ENCODE results near the gene MAP3K15.

Gene MAP3K15, protein sequence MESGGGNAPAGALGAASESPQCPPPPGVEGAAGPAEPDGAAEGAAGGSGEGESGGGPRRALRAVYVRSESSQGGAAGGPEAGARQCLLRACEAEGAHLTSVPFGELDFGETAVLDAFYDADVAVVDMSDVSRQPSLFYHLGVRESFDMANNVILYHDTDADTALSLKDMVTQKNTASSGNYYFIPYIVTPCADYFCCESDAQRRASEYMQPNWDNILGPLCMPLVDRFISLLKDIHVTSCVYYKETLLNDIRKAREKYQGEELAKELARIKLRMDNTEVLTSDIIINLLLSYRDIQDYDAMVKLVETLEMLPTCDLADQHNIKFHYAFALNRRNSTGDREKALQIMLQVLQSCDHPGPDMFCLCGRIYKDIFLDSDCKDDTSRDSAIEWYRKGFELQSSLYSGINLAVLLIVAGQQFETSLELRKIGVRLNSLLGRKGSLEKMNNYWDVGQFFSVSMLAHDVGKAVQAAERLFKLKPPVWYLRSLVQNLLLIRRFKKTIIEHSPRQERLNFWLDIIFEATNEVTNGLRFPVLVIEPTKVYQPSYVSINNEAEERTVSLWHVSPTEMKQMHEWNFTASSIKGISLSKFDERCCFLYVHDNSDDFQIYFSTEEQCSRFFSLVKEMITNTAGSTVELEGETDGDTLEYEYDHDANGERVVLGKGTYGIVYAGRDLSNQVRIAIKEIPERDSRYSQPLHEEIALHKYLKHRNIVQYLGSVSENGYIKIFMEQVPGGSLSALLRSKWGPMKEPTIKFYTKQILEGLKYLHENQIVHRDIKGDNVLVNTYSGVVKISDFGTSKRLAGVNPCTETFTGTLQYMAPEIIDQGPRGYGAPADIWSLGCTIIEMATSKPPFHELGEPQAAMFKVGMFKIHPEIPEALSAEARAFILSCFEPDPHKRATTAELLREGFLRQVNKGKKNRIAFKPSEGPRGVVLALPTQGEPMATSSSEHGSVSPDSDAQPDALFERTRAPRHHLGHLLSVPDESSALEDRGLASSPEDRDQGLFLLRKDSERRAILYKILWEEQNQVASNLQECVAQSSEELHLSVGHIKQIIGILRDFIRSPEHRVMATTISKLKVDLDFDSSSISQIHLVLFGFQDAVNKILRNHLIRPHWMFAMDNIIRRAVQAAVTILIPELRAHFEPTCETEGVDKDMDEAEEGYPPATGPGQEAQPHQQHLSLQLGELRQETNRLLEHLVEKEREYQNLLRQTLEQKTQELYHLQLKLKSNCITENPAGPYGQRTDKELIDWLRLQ (N-terminal part only)

DNA sequence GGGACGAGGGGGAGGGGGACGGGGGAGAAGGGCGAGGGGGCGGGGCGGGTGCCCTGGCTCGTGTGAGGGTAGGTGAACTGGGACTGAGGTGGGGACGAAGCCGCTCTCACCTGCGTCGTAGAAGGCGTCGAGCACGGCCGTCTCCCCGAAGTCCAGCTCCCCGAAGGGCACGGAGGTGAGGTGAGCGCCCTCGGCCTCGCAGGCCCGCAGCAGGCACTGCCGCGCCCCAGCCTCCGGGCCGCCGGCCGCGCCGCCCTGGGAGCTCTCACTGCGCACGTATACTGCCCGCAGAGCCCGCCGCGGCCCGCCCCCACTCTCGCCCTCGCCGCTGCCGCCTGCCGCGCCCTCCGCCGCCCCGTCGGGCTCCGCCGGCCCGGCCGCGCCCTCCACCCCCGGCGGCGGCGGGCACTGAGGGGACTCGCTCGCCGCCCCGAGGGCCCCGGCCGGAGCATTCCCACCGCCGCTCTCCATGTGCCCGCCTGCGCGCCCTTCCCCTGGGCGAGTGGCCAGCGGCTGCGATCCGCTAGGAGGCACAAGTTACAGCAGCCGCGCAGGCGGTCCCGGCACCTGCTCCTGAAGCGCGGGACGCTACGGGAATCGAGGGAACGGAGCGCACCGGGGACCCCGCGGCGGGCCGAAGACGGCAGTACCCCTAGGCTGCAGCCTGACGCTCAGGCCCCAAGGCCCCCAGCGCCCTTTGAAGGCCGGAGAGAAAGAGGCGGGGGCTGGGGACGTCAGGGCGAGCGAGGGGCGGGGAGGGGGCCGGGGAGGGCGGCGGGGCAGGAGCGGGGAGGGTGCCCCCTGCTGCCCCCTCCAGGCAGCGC lies at the start of gene MAP3K15:
MAP3K15 (minus strand) TSS at position 718 of the 824 bp plus-strand sequence; CDS start at position 471, 247 bp downstream.
- DNase-seq, result peak; percentile 6

DNA sequence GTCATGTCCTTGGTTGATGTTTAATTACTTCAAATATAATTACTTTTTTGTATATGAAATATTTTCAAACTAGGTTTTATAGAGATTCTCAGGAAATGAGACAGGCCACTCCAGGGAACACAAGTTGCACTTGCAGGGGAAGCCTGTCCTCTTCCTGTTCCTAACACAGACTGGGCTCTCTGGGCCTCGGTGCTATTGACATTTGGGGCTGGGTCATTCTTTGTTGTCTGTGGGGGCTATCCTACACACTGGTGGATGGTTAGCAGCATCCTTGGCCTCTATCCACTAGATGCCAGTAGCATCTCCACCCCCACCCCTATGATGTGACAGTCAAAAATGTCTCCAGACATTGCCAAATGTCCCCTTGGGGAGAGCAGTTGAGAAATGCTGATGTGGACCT lies 49.3 kb upstream of the MAP3K15 start:
- DNase-seq, result no peak

DNA sequence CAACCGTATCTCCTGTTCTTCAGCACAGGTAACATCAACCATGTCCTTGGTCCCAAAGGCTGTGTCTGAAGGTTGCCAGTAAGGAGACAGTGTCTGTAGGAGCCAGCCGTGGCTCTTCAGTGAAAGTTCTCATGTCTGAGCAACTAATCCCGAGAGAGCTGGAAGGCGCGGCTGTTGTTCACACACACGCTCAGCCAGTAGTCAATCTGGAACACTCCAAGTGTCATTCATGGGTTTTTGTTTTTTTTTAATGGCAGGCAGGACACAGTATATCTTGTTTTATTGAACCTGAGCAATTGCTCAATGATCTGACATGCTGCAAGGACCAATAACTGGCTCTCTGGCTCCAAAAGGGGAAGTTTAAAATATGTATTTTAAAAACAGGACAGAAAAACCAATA lies 48.4 kb upstream of the MAP3K15 start:
- no peak for DNase-seq

DNA sequence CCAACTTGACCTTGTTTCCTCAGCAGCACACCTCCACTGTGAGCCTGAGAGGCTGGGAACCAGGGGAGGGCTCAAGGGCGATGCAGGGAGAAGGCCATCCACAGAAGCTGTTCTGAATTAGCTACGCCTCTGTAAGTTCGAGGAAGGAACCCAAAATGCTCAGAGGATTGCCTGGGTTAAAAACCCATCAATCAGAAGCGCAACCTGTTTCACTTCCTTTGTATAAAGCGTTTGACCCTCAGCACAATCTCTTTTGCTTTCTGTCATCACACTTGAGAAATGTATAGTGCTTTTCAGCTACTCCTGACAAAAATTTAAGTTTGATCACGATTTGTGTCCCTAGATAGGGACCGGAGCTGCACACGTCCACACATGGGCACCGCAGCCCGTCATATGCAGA lies 48.0 kb upstream of the MAP3K15 start:
- DNase-seq, result no peak

DNA sequence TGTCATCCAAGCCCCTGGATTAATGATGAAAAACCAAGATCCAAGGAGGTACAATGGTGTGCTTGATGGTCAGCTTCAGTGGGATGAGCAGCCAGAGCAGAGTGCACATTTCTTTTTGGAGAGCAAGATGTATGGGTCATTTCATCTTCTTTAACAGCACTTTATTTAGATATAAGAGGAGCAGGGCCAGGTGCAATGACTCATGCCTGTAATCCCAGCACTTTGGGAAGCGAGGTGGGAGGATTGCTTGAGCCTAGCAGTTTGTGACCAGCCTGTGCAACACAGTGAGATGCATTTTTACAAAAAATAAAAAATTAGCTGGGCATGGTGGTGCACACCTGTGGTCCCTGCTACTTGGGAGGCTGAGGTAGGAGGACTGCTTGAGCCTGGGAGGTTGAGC lies 45.3 kb upstream of the MAP3K15 start:
- no peak for DNase-seq

DNA sequence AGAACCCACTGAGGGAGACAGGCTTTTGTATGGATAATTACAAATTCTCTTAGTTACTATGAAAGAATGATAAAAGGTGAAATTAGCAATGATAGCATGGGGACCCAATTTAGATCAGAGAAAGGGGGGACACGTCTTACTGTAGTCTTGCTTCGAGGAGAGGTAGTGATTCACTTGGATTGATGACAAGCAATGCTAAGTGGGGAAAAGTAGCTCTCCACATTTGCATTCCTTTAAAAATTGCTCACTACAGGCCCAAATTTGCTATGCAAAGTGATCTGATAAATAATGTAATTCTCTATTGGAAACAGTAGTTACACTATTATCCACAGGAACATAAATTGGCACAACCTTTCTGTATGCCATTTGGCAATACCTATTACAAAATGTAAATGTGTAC lies 42.5 kb upstream of the MAP3K15 start:
- no peak for DNase-seq

DNA sequence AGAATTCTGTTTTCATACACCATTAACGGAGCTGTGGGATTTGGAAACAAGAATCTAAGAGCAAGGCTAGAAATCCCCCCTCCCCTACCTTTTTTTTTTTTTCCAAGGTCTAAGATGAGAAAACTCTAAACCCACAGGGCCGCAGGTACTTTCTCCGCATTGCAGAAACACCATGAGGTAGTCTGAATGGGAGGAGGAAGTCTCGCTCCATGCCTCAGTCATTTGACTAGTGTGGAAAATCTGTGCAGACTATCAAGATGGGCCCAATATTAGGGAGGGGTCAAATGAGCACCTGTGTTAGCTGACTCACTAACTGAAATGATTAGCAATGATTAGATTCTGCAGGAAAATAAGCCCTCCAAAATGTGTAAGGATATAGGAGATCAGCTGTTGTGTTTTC lies 40.9 kb upstream of the MAP3K15 start:
- DNase-seq, result no peak

DNA sequence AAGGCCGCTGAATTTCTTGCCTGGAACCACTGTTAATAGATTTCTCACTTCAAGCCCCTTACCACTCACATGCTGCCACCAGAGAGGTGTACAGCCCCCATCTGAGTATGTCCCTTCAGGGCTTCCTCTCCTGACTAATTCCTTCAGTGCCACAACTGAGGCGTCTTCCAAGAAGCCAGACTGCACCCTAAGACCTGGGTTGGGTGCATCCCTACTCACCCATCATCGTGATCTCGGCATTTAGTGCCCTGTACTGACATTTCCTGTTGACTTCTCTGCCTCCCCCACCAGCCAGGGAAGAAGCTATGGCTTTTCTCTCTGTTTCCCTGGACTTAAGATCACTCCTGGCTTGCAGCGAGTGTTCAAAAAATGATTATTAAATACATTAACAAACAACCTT lies 40.4 kb upstream of the MAP3K15 start:
- no peak for DNase-seq

DNA sequence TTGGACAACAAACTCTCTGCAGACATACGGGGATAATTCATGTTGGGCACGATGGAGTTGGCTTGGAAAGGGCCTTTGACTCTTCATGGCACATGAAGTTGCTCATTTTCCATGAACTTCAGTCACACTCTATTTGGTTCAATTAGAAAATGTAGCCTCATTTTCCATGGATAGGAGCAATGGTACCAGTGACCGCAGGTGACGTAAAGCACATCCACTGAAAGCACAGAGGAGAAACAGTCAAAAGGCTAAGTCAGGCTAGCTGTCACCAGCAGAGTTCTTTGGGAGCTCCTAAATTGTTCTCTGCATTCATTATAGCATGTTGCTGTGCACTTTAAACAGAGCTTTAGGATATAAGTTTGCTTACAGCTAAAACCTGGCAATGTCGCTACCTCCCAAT lies 39.9 kb upstream of the MAP3K15 start:
- DNase-seq, result no peak

DNA sequence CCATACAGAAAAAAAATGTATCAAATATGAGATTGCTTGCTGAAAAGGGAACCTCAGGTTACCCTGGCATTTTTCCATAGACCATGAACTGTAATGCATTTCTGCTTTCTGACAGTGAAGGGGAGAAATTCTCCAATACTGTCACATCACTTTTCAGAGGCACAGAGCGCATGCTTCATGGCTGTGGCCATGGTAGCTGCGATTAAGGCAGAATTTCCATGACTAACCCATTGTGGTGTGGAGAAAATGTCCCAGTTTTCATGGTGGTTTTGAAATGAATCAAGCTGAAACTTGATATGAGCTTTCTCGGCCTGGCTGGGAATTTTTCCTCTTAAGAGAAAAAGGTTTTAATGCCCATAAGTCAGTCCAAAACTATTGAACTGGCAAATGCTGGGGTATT lies 39.5 kb upstream of the MAP3K15 start:
- no peak for DNase-seq

DNA sequence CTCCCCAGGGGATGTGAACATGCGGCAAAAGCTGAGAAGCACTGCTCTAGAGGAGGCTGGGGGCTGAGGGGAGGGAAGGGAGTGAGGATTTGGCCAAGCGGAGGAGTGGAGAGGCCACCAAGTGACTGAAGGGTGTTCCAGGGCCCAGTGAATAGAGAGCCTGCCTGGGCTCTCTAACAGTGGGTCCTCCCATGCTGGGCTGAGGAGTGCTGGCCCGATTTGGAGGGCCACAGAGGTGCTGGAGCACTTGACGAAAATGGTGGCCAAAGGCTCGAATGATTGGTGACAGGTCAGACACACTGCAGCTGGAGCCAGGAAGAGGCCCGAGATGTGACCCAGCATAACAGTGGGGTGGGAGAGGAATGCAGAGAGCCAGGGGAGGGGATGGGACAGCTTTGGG lies 37.5 kb upstream of the MAP3K15 start:
- no peak for DNase-seq

DNA sequence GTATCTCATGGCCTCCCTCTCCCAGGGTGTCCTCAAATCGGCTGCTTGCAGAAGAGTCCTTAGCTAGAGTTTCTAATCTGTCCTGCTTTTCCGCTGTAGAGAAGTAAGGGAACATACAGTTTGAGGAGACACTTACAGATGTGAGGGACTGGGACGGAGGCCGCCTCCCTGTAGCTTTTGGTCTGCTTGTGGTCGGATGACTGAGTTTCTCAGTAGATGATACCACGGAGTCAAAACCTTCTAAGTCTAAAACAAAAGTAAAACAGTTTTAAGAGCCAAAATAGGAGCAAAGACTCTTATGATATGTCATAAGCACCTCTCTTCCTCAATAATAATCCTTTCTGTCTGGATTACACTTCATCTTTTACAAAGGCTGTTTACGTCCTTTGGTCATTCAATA lies 34.5 kb upstream of the MAP3K15 start:
- DNase-seq, result no peak

DNA sequence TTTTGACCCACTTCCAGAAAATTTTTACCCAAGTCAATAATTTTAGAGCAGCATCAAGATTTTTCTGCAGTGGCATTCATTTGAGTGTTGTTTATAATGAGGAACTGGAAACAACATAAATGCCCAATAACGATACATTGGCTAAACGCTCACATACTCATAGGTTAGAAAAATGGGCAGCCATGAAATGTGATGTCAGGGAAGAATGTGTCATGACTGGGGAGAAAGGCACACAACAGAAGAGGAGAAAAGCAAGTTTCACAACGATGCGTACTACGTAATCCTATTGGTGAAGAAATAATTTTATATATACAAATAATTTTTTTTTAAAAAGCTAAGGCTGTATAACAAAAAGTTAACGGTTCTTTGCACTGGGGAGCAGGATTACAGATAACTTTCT lies 33.6 kb upstream of the MAP3K15 start:
- DNase-seq, result no peak

DNA sequence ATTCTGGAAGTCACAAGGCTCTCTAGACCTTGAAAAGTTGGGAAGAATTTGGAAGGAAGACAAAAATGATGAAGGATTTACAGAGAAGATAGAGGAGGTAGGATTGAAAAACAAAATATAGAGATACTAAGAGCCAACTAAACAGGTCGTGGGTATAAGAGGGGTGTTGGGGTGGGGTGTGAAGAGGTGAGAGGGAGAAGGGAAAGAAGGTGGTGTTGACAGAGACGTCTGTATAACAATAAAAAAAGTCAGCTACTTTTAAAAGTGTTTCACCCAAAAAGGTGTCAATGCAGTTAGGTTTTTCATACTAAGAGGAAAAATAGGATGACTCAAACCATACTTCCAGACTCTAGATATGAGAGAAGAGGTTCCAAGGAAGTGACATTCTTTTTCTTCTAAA lies 33.0 kb upstream of the MAP3K15 start:
- DNase-seq, result no peak

DNA sequence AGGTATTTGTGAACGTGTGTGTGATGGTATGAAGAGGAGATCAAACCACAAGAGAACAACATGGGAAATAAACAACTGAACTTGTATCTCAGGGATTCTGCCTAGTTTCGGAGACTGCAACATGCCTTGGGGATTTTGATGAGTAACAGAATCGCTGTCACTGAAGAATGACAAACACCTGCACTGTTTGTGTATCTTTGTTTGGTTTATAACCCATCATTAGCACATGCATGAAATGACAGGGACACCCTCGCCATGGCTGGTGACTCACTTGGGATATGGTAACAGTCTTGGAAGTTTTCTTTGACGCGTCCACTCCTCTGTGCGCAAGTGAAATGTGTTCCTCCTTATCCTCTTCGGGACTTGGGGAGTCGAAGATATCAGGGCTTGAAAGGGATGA lies 30.3 kb upstream of the MAP3K15 start:
- no peak for DNase-seq

DNA sequence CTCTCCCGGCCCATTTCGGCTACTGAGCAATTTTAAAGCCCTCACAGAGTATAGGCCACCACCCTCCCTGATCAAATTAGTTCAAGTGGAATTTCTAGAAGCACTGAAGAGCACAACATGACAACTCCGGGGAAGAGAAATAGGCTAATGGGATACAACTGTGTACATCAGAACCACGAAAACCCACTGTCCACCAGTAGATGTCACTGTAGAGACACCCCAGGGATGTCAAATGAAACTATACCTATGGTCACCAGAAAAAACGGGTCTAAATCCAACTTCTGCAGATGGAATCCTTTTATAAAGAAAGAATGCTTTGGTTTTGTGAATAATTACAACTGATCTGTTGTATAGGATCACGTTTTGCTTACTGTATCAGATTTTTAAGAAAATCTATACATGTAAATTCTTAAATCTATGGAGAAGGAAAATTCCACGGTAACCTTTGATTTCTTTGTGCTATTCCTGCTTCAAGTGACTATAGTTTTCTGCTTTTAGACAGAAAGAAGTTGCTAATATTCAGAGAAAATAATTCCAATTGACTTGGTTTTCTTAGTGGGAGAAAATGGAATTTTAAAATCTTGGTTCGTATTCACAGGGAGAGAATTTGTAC lies 29.5 kb upstream of the MAP3K15 start:
- DNase-seq, result peak; percentile 10

DNA sequence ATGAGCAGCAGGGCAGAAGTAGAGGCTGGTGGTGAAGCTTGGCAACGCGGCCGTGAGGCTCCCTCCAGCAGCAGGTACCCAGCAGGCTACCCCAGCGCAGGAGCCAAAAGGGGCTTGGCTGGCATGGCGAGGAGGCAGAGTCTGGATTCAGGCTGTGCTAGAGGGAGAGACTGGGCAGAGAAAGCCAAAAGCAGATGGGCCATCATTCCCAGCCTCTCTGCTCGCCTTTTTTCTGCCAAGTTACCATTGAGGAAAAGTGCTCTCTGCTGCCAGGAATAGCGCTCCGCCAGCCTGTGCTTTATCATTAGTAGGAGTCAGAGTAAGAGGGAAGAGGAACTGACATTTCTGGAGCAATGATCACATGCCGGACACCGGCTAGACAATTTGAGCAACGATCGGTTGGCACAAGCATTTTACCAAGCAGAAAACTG lies 28.7 kb upstream of the MAP3K15 start:
- DNase-seq, result no peak

DNA sequence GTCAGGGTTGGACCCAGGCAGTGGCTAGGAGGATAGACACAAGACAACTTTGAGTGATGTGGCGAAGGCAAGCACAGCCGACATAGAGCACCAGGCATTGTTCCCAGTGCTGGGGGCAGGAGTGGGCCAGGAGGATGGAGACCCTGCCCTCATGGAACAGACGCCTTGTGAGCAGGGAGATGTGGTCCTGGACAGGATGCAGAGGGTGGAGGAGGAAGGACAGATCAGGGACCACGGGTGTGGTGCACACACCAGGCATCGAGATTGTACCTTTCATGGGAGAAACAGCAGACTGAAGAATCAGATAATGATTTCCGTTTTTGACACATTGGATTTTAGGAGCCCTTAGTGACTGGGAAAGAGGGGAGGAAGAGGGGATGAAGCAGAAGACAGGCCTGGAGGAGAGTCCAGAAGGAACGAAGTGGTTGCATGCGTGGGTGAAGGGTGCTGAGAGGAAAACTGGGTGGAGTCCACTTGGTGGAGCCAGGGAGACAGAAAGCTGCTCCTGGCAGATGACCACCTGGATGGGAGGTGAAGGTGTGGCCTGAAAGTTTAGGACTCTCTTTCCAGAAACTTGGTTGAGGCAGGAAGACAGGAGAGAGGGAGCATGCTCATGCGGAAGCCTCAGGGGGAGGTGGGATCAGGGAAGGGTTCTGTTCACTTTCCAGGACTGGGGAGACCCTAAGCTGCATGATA lies 27.9 kb upstream of the MAP3K15 start:
- no peak for DNase-seq

DNA sequence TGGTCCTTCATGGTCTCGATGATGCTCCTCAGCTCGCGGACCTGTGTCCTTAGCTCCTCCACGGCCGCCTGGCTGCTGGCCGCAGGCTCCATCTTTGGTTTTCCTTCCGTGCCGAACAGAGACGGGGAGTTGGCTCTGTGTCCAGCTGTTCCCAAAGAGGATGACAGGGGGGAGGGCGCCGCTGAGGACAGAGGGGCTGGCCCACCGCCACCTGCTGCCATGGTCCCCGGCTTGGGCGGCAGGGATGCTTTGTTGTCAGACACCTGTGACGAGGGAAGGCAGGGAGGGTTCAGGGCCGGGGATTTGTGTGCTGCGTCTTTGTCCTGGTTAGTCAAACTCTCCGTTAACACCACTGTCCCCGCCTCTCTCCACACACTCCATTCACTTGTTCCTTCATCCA lies 26.6 kb upstream of the MAP3K15 start:
- no peak for DNase-seq

DNA sequence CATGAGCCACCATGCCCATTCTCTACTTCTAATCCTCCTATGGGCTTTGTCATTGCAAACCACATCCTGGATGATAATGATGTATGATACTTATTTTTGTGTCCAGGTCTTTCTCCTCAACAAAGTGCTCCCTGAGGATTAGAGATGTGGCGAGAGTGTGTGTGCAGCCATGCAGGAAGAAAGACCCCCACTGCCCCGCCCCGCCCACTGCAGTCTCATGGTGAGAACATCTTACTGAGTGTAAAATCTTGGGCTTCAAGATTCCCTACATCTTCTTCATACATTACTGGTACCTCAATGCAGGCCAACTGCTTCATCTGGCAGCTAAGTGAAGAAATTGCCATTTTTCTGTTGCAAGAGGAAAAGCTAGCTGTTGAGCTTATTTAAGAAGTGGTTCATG lies 25.9 kb upstream of the MAP3K15 start:
- DNase-seq, result no peak

DNA sequence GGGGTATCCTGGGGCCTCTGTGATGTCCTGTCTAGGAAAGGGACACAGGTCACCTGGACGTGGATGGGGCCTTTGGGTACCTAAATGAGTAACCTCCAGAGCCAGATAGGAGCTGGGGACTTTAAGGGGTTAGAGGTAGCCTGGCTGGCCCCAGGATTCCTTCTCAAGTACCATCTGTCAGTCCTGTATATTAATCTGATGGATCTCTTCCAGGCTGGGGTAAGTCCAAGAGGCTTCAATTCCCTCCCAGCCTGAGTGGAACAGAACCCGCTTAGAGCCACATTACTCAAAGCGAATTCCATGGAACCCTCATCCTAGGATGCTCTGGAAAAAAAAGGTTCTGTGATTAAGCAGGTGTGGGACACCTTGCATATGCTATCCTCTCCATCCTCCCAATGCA lies 24.8 kb upstream of the MAP3K15 start:
- DNase-seq, result no peak

Data from NCI-H774 (cell line).